ENCODE data around the gene PLS3. TPM values are rescaled to one million over a fixed set of nuclear protein-coding genes. Genes with fewer than 3 reads are reported as not detected.

PLS3 gene
- total and polyA plus RNA-seq, 9 of the 15 experiments (the other 6 are each of a cell fraction or from before 2014, with no cell fraction given): 0.03 to 0.42 (median 0.03) TPM; not detected in 4

GRCh38 chrX:115533485-115533884, 27.5 kb upstream of the PLS3 start:
- H3K9me1 ChIP-seq (ENCODE audit: control insufficient read depth, insufficient read depth, low read length): no peaks in the 10 kb centered on the region
- H3K4me3 ChIP-seq: no peak overlapping the region
- no peak overlapping the region for H3K9ac ChIP-seq (ENCODE audit: insufficient read depth in 1 of 2, low read depth in 2 of 2, low read length in 2 of 2)
- no peaks in the 10 kb centered on the region for H3K36me3 ChIP-seq (ENCODE audit: control insufficient read depth, insufficient read depth, low read length)
- 0% methylated on average over 1 of the region's 1 CpG for WGBS (ENCODE audit: insufficient coverage, low coverage, missing lambda C conversion rate)
- no peaks in the 10 kb centered on the region for H3K4me1 ChIP-seq (replicated peaks in 1 of 2; ENCODE audit: control insufficient read depth in 2 of 2, insufficient read depth in 2 of 2, low read length in 2 of 2)
- H3K79me2 ChIP-seq (ENCODE audit: control insufficient read depth, insufficient read depth, low read length): no peaks in the 10 kb centered on the region
- ATAC-seq (no peak), DNase-seq (ENCODE audit: extremely low read depth in 1 of 4, low spot score in 3 of 4) (no peak), FAIRE-seq (no peak)
- no peak overlapping the region for H3K4me2 ChIP-seq (ENCODE audit: insufficient read depth, low read length)
- H4K20me1 ChIP-seq (replicated peaks; ENCODE audit: control insufficient read depth, insufficient read depth, low read length): no peaks in the 10 kb centered on the region
- H3K9me3 ChIP-seq (replicated peaks; ENCODE audit: control insufficient read depth, insufficient read depth, low read depth, low read length): no peaks in the 10 kb centered on the region
- intact Hi-C loops (cut with micrococcal nuclease) (no loop called here), in situ Hi-C loops (cut with MboI) (no loop called here)
- CTCF ChIA-PET (ENCODE audit: low intra/inter-chr PET ratio): no interaction called here
- no TSS peak for BruUV-seq (replicated peaks)
- TF ChIP-seq NCOA6 (IDR thresholded peaks at IDR 0.05) (no peak), ZBTB17 (CRISPR knock-in tag; IDR thresholded peaks at IDR 0.05) (no peak), HBP1 (CRISPR knock-in tag; IDR thresholded peaks at IDR 0.05) (no peak), DLX4 (CRISPR knock-in tag; IDR thresholded peaks at IDR 0.05) (no peak), POLR3A (IDR thresholded peaks at IDR 0.05; ENCODE audit: borderline replicate concordance, extremely low read depth, insufficient read depth, insufficient read length) (no peak), DACH1 (IDR thresholded peaks at IDR 0.05; ENCODE audit: partially characterized antibody) (no peak), CHAMP1 (IDR thresholded peaks at IDR 0.05) (no peak), CBX3 (IDR thresholded peaks at IDR 0.05; ENCODE audit: borderline replicate concordance in 1 of 2, low read length in 2 of 2) (no peak), DIDO1 (tag; IDR thresholded peaks at IDR 0.05; ENCODE audit: low read depth) (no peak), HMG20B (CRISPR knock-in tag; IDR thresholded peaks at IDR 0.05) (no peak), CTBP1 (IDR thresholded peaks at IDR 0.05; ENCODE audit: borderline replicate concordance) (no peak)
- H3K27me3 ChIP-seq (ENCODE audit: control insufficient read depth in 2 of 2, insufficient read depth in 2 of 2, low read length in 2 of 2): no peaks in the 10 kb centered on the region
- H2AFZ ChIP-seq (ENCODE audit: low read depth, low read length): no peak overlapping the region
- no peak overlapping the region for H3K27ac ChIP-seq (ENCODE audit: extremely low read depth, low read depth, low read length)
- POLR2A ChIA-PET: no interaction called here
